Neural progenitor cell (in vitro differentiated cells): ENCODE results near the gene ELMO1. TPM values are rescaled to one million over a fixed set of nuclear protein-coding genes. Genes with fewer than 3 reads are reported as not detected.

Experiments
- DNase-seq: peaks from one replicate; pipeline ENCODE4 v3.0.0-alpha.2; 2016; ENCODE audit warnings: low spot score
- H2AFZ ChIP-seq: fragments of 200-600 bp; sonication (generic); replicated peaks from 2 replicates; pipeline ENCODE4 v1.6.1; 2016; ENCODE audit warnings: antibody characterized with exemption
- H3F3A ChIP-seq: fragments of 200-600 bp; sonication (generic); 2 replicates; pipeline ENCODE4 v1.6.1; 2016; ENCODE audit warnings: antibody characterized with exemption, low read depth
- H3K27ac ChIP-seq: fragments of 200-600 bp; sonication (generic); 2 replicates; pipeline ENCODE4 v1.5.1; 2016; ENCODE audit warnings: mild to moderate bottlenecking
- H3K27me3 ChIP-seq: fragments of 200-600 bp; sonication (generic); 2 replicates; pipeline ENCODE4 v1.6.1; 2016; ENCODE audit warnings: mild to moderate bottlenecking, moderate library complexity
- H3K36me3 ChIP-seq: fragments of 200-600 bp; sonication (generic); 2 replicates; pipeline ENCODE4 v1.5.1; 2016
- H3K4me1 ChIP-seq: fragments of 200-600 bp; sonication (generic); 2 replicates; pipeline ENCODE4 v1.6.1; 2016; ENCODE audit warnings: mixed run types
- H3K4me2 ChIP-seq: fragments of 200-600 bp; sonication (generic); 2 replicates; pipeline ENCODE4 v1.6.1; 2016
- H3K4me3 ChIP-seq: fragments of 200-600 bp; sonication (generic); 2 replicates; pipeline ENCODE4 v1.5.1; 2016
- H3K79me2 ChIP-seq: fragments of 200-600 bp; sonication (generic); 2 replicates; pipeline ENCODE4 v1.6.1; 2016; ENCODE audit warnings: low read depth
- H3K9ac ChIP-seq: fragments of 200-600 bp; sonication (generic); 2 replicates; pipeline ENCODE4 v1.6.1; 2016
- H3K9me3 ChIP-seq: fragments of 200-600 bp; sonication (generic); 2 replicates; pipeline ENCODE4 v1.5.1; 2016; ENCODE audit warnings: low read depth
- H4K20me1 ChIP-seq: fragments of 200-600 bp; sonication (generic); 2 replicates; pipeline ENCODE4 v1.6.1; 2016; ENCODE audit warnings: low read depth
- H3K27ac Mint-ChIP-seq: 3 replicates; pipeline ENCODE4 v1.8.0; 2021; ENCODE audit warnings: mixed read lengths
- H3K27me3 Mint-ChIP-seq: 2 replicates; pipeline ENCODE4 v1.8.0; 2022; ENCODE audit warnings: low read depth, mild to moderate bottlenecking, inconsistent platforms, moderate library complexity, mixed read lengths; ENCODE audit not compliant: insufficient read depth
- H3K36me3 Mint-ChIP-seq: 3 replicates; pipeline ENCODE4 v1.8.0; 2021; ENCODE audit warnings: mixed read lengths
- H3K4me1 Mint-ChIP-seq: 3 replicates; pipeline ENCODE4 v1.8.0; 2021; ENCODE audit warnings: mixed read lengths
- H3K4me3 Mint-ChIP-seq: 3 replicates; pipeline ENCODE4 v1.8.0; 2021; ENCODE audit warnings: mild to moderate bottlenecking, moderate library complexity, mixed read lengths
- H3K9me3 Mint-ChIP-seq: 3 replicates; pipeline ENCODE4 v1.8.0; 2020; ENCODE audit warnings: mixed read lengths
- EZH2 ChIP-seq: fragments of 200-600 bp; sonication (generic); IDR thresholded peaks from 2 replicates; pipeline ENCODE4 v1.6.1; 2017; ENCODE audit warnings: antibody characterized with exemption, mild to moderate bottlenecking, moderate library complexity
- EZH2phosphoT487 ChIP-seq: fragments of 200-600 bp; sonication (generic); IDR thresholded peaks from 2 replicates; pipeline ENCODE4 v1.6.1; 2017; ENCODE audit warnings: antibody characterized with exemption
- total RNA-seq: library from RNA; depleted of rRNA; stranded (reverse); fragments of >200 nt; gene quantifications from 2 replicates; pipeline ENCODE4 v1.2.3, GENCODE V29; 2015; ENCODE audit warnings: low replicate concordance
- TF ChIP-seq, protein P1 (sequence below): fragments of 200-600 bp; sonication (generic); IDR thresholded peaks from 2 replicates; pipeline ENCODE4 v1.5.1; 2017; ENCODE audit warnings: antibody characterized with exemption, mild to moderate bottlenecking

Gene ELMO1
- total RNA-seq, 1 donor from 2014 or later = 22.0 TPM

DNA sequence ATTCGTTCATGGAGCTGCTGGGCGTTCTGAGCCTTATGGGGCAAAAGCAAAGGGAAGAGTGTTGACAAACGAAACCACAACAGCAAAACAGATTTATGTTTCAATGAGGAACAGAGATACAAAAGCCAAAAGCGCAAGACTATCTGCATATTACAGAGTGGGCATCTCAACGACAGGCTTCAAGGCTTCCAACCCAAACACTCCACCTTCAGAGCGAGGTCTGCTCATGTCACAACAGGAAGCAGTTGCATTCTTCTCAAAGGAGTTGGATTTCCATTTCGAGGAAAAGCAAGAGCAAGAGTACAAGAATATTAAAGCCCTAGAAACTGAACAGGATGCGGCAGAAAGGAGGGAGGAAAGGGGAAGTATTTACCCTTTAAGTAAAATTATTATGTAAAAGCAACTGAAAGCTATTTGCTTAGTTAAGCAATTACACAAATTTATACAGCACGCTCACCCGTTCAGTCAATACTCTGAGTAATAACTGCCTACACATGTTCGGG, 189.3 kb downstream of the ELMO1 start:
- no peaks in the 10 kb centered on the region for H3K79me2 ChIP-seq
- no peaks in the 10 kb centered on the region for H3K9me3 ChIP-seq
- peaks cover 13% of the 10 kb centered on the region for H3K4me1 Mint-ChIP-seq
- H3K27ac Mint-ChIP-seq = no peak overlapping the region
- no peak overlapping the region for H3K4me2 ChIP-seq
- H3K9me3 Mint-ChIP-seq = peaks cover 2% of the 10 kb centered on the region
- DNase-seq = no peak
- no peak overlapping the region for H3K27ac ChIP-seq
- peaks cover 5% of the 10 kb centered on the region for H3K4me1 ChIP-seq
- no peaks in the 10 kb centered on the region for H4K20me1 ChIP-seq
- peaks cover 5% of the 10 kb centered on the region for H3K36me3 Mint-ChIP-seq
- no peak for TF ChIP-seq EZH2
- TF ChIP-seq EZH2phosphoT487 = no peak
- TF ChIP-seq, protein P1, sequence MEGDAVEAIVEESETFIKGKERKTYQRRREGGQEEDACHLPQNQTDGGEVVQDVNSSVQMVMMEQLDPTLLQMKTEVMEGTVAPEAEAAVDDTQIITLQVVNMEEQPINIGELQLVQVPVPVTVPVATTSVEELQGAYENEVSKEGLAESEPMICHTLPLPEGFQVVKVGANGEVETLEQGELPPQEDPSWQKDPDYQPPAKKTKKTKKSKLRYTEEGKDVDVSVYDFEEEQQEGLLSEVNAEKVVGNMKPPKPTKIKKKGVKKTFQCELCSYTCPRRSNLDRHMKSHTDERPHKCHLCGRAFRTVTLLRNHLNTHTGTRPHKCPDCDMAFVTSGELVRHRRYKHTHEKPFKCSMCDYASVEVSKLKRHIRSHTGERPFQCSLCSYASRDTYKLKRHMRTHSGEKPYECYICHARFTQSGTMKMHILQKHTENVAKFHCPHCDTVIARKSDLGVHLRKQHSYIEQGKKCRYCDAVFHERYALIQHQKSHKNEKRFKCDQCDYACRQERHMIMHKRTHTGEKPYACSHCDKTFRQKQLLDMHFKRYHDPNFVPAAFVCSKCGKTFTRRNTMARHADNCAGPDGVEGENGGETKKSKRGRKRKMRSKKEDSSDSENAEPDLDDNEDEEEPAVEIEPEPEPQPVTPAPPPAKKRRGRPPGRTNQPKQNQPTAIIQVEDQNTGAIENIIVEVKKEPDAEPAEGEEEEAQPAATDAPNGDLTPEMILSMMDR = no peak
- H3K36me3 ChIP-seq = no peaks in the 10 kb centered on the region
- H3K4me3 Mint-ChIP-seq = no peak overlapping the region
- H3K4me3 ChIP-seq = no peak overlapping the region
- no peaks in the 10 kb centered on the region for H3F3A ChIP-seq
- no peak overlapping the region for H3K9ac ChIP-seq
- no peaks in the 10 kb centered on the region for H3K27me3 ChIP-seq
- H3K27me3 Mint-ChIP-seq = peaks cover 2% of the 10 kb centered on the region
- H2AFZ ChIP-seq = no peak overlapping the region

GRCh38 chr7:37256631-37257030, 192.0 kb downstream of the ELMO1 start:
- TF ChIP-seq, protein P1 = no peak
- TF ChIP-seq EZH2 (no peak), EZH2phosphoT487 (no peak)
- Histone ChIP-seq H3K9ac (no peak overlapping the region), H3K4me1 (peaks cover 5% of the 10 kb centered on the region), H3K4me2 (no peak overlapping the region), H3K27ac (no peak overlapping the region), H2AFZ (no peak overlapping the region), H3K27me3 (no peaks in the 10 kb centered on the region), H3K79me2 (no peaks in the 10 kb centered on the region), H3K4me3 (no peak overlapping the region), H3K36me3 (no peaks in the 10 kb centered on the region), H3F3A (no peaks in the 10 kb centered on the region), H3K9me3 (peaks cover 3% of the 10 kb centered on the region), H4K20me1 (no peaks in the 10 kb centered on the region)
- H3K9me3 Mint-ChIP-seq = peaks cover 11% of the 10 kb centered on the region
- peaks cover 10% of the 10 kb centered on the region for H3K36me3 Mint-ChIP-seq
- no peak overlapping the region for H3K27ac Mint-ChIP-seq
- H3K4me1 Mint-ChIP-seq = peaks cover 13% of the 10 kb centered on the region
- H3K4me3 Mint-ChIP-seq = no peak overlapping the region
- H3K27me3 Mint-ChIP-seq = peaks cover 4% of the 10 kb centered on the region
- DNase-seq = no peak

GRCh38 chr7:37255327-37255944, 193.2 kb downstream of the ELMO1 start:
- peaks cover 4% of the 10 kb centered on the region for H3K27me3 Mint-ChIP-seq
- H4K20me1 ChIP-seq = no peaks in the 10 kb centered on the region
- no peak overlapping the region for H2AFZ ChIP-seq
- no peak overlapping the region for H3K4me3 ChIP-seq
- H3F3A ChIP-seq = no peaks in the 10 kb centered on the region
- H3K27me3 ChIP-seq = no peaks in the 10 kb centered on the region
- no peaks in the 10 kb centered on the region for H3K79me2 ChIP-seq
- DNase-seq = no peak
- H3K4me1 ChIP-seq = peaks cover 5% of the 10 kb centered on the region
- H3K9ac ChIP-seq = no peak overlapping the region
- peaks cover 3% of the 10 kb centered on the region for H3K9me3 ChIP-seq
- H3K4me3 Mint-ChIP-seq = no peak overlapping the region
- H3K36me3 ChIP-seq = no peaks in the 10 kb centered on the region
- H3K4me2 ChIP-seq = no peak overlapping the region
- H3K27ac ChIP-seq = no peak overlapping the region
- H3K36me3 Mint-ChIP-seq = peaks cover 10% of the 10 kb centered on the region
- peaks cover 11% of the 10 kb centered on the region for H3K9me3 Mint-ChIP-seq
- peak overlapping the region; percentile 32 for H3K27ac Mint-ChIP-seq
- TF ChIP-seq EZH2phosphoT487 (no peak), EZH2 (no peak)
- TF ChIP-seq, protein P1 = no peak
- H3K4me1 Mint-ChIP-seq = peaks cover 16% of the 10 kb centered on the region
